ENCODE data around the gene PDE4D.

GRCh38 chr5:58974083-58974482 is 919.4 kb downstream of the PDE4D start:
- TF ChIP-seq POLR2A (IDR thresholded peaks at IDR 0.05): no peak
- TF ChIP-seq CTCF (IDR thresholded peaks at IDR 0.05): no peak

All from right lobe of liver (tissue), 4 donors.